IPS-15b (cell line): ENCODE results near the gene UBE3D.

Experiments used
- H3K27me3 ChIP-seq: one replicate; pipeline ENCODE4 v1.6.1; 2013; ENCODE audit warnings: low read length; ENCODE audit not compliant: control insufficient read depth, insufficient read depth
- H3K36me3 ChIP-seq: one replicate; pipeline ENCODE4 v1.6.1; 2013; ENCODE audit warnings: low read length; ENCODE audit not compliant: control insufficient read depth, insufficient read depth
- H3K4me1 ChIP-seq: one replicate; pipeline ENCODE4 v1.6.1; 2013; ENCODE audit warnings: mild to moderate bottlenecking, low read length; ENCODE audit not compliant: control insufficient read depth, insufficient read depth
- H3K4me3 ChIP-seq: one replicate; pipeline ENCODE4 v1.5.1; 2013; ENCODE audit warnings: low read depth, low read length
- H3K9ac ChIP-seq: one replicate; pipeline ENCODE4 v1.6.1; 2013; ENCODE audit warnings: low read depth, mild to moderate bottlenecking, low read length
- H3K9me3 ChIP-seq: one replicate; pipeline ENCODE4 v1.6.1; 2013; ENCODE audit warnings: mild to moderate bottlenecking, low read length; ENCODE audit not compliant: control insufficient read depth, insufficient read depth

UBE3D gene

DNA sequence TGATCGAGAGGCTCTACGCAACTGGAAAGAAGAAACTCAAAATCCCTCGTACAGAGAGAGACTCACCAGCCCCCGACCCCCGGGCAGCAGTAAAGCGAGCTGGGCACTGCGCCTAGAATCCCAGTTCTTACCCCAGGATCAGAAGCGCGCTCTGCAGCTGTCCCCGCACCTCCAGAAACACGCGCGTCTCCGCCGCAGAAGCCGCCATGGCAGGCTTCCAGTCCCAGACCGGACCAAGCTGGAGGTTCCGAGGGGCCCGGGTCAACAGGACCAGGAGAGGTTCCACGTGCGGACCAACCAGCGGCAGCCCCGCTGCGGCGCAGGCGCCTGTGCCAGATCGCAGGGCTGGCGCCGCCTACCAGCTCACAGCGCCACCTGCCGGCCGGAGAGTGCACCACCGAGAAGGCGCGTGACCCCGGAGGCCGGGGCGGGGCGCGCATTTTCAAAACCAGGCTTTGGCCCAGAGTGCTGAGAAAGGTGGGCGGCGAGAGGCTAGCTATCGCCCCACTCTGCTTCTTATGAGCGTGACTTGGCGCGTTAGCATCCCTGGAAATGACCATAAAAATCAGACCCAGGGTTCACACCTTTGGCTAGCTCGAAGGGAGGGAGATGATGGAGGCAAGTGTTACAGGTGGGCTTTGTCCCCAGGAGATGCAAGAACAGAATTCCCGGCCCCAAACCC is at the start of gene UBE3D:
Gene UBE3D (minus strand): TSS at position 331 of the 682 bp plus-strand sequence. CDS start 123 bp downstream, at position 208.
- Histone ChIP-seq H3K9ac (peak within 1 kb of the TSS; percentile 88), H3K4me3 (peak within 1 kb of the TSS; percentile 84), H3K4me1 (peaks cover 18% of the 10 kb centered on the region), H3K27me3 (no peaks in the 10 kb centered on the region), H3K36me3 (no peaks in the 10 kb centered on the region), H3K9me3 (no peaks in the 10 kb centered on the region)

DNA sequence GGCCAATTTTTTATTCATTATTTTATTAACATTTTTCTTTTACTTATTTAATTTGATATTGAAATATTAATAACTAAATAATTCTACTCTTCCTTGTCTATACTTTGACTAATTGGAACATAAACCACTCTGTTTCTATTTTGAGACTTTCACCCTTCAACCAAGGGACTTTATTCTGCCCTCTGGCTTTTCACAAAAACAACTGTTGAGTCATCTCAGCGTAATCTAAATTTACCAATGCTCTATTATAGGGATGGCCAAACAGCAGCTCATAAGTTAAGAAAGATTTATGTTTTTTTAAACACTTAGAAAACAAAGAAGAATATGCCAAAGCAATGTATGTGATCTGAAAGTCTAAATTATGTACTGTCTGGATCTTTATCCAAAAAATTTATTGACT is 48.5 kb upstream of the UBE3D start:
- H3K27me3 ChIP-seq = no peaks in the 10 kb centered on the region

GRCh38 chr6:83113258-83113657 is 47.6 kb upstream of the UBE3D start:
- H3K4me3 ChIP-seq = no peak overlapping the region
- H3K27me3 ChIP-seq = no peaks in the 10 kb centered on the region
- H3K9ac ChIP-seq = no peak overlapping the region
- H3K9me3 ChIP-seq = no peaks in the 10 kb centered on the region
- no peaks in the 10 kb centered on the region for H3K4me1 ChIP-seq
- H3K36me3 ChIP-seq = peaks cover 2% of the 10 kb centered on the region

More for the DNA sequence above, 48.5 kb upstream of the UBE3D start:
- no peak overlapping the region for H3K9ac ChIP-seq
- H3K4me1 ChIP-seq = no peaks in the 10 kb centered on the region
- no peaks in the 10 kb centered on the region for H3K9me3 ChIP-seq
- H3K4me3 ChIP-seq = no peak overlapping the region
- peaks cover 2% of the 10 kb centered on the region for H3K36me3 ChIP-seq

DNA sequence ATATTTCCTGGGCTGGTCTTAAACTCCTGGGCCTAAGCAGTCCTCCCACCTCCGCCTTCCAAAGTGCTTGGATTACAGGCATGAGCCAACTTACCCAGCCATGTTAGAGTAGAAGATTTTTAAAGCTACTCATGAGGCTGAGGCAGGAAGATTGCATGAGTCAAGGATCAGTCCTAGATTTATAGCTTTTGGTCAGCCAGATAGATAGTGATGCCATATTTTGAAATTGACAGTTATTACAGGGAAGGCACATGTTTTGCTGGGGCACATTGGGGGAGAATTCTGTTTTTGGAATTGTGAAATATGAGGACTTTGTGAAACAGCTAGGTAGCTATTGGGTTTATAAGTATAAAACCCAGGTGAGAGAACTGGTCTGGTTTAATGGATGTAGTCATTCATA is 42.7 kb upstream of the UBE3D start:
- H3K9ac ChIP-seq = no peak overlapping the region
- no peak overlapping the region for H3K4me3 ChIP-seq
- no peaks in the 10 kb centered on the region for H3K27me3 ChIP-seq
- H3K4me1 ChIP-seq = no peaks in the 10 kb centered on the region
- H3K36me3 ChIP-seq = peaks cover 2% of the 10 kb centered on the region
- H3K9me3 ChIP-seq = no peaks in the 10 kb centered on the region

GRCh38 chr6:83098589-83098988 is 32.9 kb upstream of the UBE3D start:
- Histone ChIP-seq H3K9ac (no peak overlapping the region), H3K4me3 (no peak overlapping the region), H3K4me1 (no peaks in the 10 kb centered on the region), H3K9me3 (no peaks in the 10 kb centered on the region), H3K27me3 (no peaks in the 10 kb centered on the region), H3K36me3 (no peaks in the 10 kb centered on the region)

GRCh38 chr6:83097675-83098074 is 32.0 kb upstream of the UBE3D start:
- H3K4me1 ChIP-seq = no peaks in the 10 kb centered on the region
- no peak overlapping the region for H3K9ac ChIP-seq
- H3K9me3 ChIP-seq = no peaks in the 10 kb centered on the region
- H3K27me3 ChIP-seq = no peaks in the 10 kb centered on the region
- H3K4me3 ChIP-seq = no peak overlapping the region
- H3K36me3 ChIP-seq = no peaks in the 10 kb centered on the region

DNA sequence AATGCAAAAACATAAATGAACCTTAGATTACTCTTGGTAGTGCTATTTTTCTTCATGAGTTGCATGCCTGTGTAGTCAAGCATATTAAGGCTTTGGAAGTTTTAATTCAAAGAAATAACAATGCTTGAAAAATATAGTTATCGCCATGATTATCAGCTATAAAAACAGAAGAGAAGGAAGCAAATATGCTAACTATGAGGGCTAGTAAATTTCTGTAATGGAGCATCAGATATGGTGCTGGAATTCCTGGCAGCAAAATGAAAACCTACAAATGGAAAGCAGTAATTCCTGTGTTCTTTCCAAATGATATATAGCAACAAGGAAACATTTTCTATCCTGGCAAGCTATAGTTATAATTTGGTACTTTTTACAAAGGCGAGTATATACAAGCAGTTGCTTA is 31.6 kb upstream of the UBE3D start:
- no peaks in the 10 kb centered on the region for H3K36me3 ChIP-seq
- no peak overlapping the region for H3K4me3 ChIP-seq
- H3K27me3 ChIP-seq = no peaks in the 10 kb centered on the region
- H3K9ac ChIP-seq = no peak overlapping the region
- H3K4me1 ChIP-seq = no peaks in the 10 kb centered on the region
- H3K9me3 ChIP-seq = no peaks in the 10 kb centered on the region

DNA sequence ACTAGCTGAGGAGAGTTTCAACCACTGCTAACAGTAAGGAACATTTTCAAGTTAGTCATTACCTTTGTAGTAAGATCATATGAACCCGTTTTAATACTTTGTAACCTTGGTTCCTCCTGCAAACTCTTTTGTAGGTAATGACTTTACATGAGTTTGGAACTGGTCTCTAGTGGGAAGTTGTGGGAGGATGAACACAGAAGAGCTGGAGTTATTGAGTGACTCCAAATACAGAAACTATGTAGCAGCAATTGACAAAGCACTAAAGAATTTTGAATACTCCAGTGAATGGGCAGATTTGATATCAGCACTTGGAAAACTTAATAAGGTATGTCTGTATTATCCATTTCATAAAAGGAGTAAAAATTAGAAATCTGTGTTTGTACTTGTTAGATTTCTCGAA is 31.1 kb upstream of the UBE3D start:
- no peak overlapping the region for H3K9ac ChIP-seq

DNA sequence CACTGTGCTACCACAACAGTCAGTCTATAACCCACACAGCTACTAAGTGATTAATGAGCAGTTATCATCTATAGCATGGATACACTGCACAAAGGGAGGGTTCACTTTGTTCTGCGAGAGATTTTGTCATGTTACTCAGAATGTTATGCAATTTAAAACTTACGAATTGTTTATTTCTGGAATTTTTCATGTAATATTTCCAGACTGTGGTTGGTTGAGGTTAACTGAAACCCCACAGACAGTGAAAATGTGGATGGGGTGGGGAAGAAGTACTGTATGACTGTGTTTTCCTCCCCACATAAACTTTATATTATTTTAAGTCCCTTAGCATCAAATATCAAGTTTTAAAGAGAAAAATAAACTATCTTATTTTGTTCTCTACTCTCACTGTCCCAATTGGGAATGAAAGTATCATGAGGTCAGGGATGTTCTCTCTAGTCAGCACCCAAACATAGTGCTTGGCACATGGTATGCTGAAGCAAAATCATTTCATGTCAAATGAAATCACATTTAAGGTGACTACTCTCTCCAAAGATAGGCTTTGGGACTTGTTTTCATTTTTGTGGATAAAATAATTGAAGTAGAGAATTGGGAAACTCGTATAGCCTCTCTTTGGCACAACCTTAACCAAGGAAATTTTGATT is 27.2 kb upstream of the UBE3D start:
- Histone ChIP-seq H3K9ac (no peak overlapping the region), H3K36me3 (no peaks in the 10 kb centered on the region), H3K4me3 (no peak overlapping the region), H3K4me1 (peaks cover 4% of the 10 kb centered on the region), H3K27me3 (no peaks in the 10 kb centered on the region), H3K9me3 (no peaks in the 10 kb centered on the region)

More for the DNA sequence above, 31.1 kb upstream of the UBE3D start:
- H3K4me1 ChIP-seq = no peaks in the 10 kb centered on the region
- H3K9me3 ChIP-seq = no peaks in the 10 kb centered on the region
- H3K27me3 ChIP-seq = no peaks in the 10 kb centered on the region
- no peaks in the 10 kb centered on the region for H3K36me3 ChIP-seq
- H3K4me3 ChIP-seq = no peak overlapping the region

DNA sequence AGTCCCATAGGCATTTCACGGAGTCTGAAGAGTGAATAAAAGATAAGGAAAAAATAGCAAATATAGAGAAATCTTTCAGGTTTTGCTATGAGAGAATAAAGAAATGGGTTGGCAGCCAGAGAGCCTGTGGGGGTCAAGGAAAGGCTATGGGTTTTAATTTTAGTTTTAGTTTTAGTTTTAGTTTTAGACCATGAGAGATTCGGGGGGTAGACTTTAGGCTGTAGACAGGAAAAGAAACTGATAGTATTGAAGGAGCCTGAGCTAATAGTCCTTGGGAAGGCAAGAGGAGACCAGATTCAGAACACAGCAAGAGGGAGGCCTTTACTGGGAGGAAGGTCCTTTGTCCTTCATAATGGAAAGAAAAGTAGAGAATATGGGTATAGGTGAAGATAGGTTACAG is 21.1 kb upstream of the UBE3D start:
- no peak overlapping the region for H3K9ac ChIP-seq
- no peaks in the 10 kb centered on the region for H3K9me3 ChIP-seq
- H3K36me3 ChIP-seq = no peaks in the 10 kb centered on the region
- no peaks in the 10 kb centered on the region for H3K27me3 ChIP-seq
- H3K4me1 ChIP-seq = peaks cover 4% of the 10 kb centered on the region
- H3K4me3 ChIP-seq = no peak overlapping the region

- no peaks in the 10 kb centered on the region for H3K27me3 ChIP-seq
- H3K9ac ChIP-seq = no peak overlapping the region
- no peaks in the 10 kb centered on the region for H3K9me3 ChIP-seq
- H3K4me1 ChIP-seq = peaks cover 8% of the 10 kb centered on the region
- H3K4me3 ChIP-seq = no peak overlapping the region
- no peaks in the 10 kb centered on the region for H3K36me3 ChIP-seq
Observed at GRCh38 chr6:83083476-83083875, 17.8 kb upstream of the UBE3D start.

GRCh38 chr6:83073615-83074014 is 8.0 kb upstream of the UBE3D start:
- Histone ChIP-seq H3K4me1 (peaks cover 20% of the 10 kb centered on the region), H3K4me3 (no peak overlapping the region), H3K27me3 (no peaks in the 10 kb centered on the region), H3K9ac (no peak overlapping the region), H3K36me3 (no peaks in the 10 kb centered on the region), H3K9me3 (no peaks in the 10 kb centered on the region)
